Caco-2 (cell line): ENCODE results near the gene ARHGEF12. TPM values are rescaled to one million over a fixed set of nuclear protein-coding genes. Genes with fewer than 3 reads are reported as not detected.

Experiments used
- BruUV-seq: library from RNA; stranded (reverse); fragments of 400-500 nt; replicated peaks from 2 replicates; lab custom pipeline; 2021; lab: Mats Ljungman, UMichigan
- CTCF ChIA-PET: fragments of 300-600 bp; sonication (Branson Sonifier 250); formaldehyde crosslinking; loops from one replicate; lab custom pipeline; 2022; ENCODE audit warnings: antibody characterized with exemption; lab: Charles Lee
- POLR2A ChIA-PET: fragments of 300-600 bp; sonication (Branson Sonifier 250); formaldehyde crosslinking; loops from one replicate; lab custom pipeline; 2022; ENCODE audit warnings: antibody characterized with exemption; lab: Charles Lee
- DNase-seq, 2 experiments: peaks; one replicate each; pipeline versions ENCODE4 v3.0.0 to v3.0.0-alpha.2; 2020 to 2022
- H3K27me3 ChIP-seq: replicated peaks from 2 replicates; pipeline ENCODE4 v1.6.0; 2011; ENCODE audit warnings: low read length; ENCODE audit not compliant: control insufficient read depth, insufficient read depth
- H3K36me3 ChIP-seq: 2 replicates; pipeline ENCODE4 v1.5.1; 2011; ENCODE audit warnings: low read length; ENCODE audit not compliant: control insufficient read depth, insufficient read depth
- H3K4me1 ChIP-seq: fragments of 250-450 bp; sonication (Bioruptor Pico); 2 replicates; pipeline ENCODE4 v1.5.1; 2020; ENCODE audit warnings: mild to moderate bottlenecking
- H3K4me3 ChIP-seq: 2 replicates; pipeline ENCODE4 v1.5.1; 2011; ENCODE audit warnings: low read depth, mild to moderate bottlenecking, control low read depth, low read length
- H3K9me3 ChIP-seq: fragments of 250-450 bp; sonication (Bioruptor Pico); 2 replicates; pipeline ENCODE4 v1.5.1; 2020; ENCODE audit warnings: mild to moderate bottlenecking, moderate library complexity
- H3K27ac Mint-ChIP-seq: one replicate; pipeline ENCODE4 v1.8.0; 2022; ENCODE audit warnings: mixed read lengths; ENCODE audit not compliant: unreplicated experiment
- H3K27me3 Mint-ChIP-seq: one replicate; pipeline ENCODE4 v1.8.0; 2022; ENCODE audit warnings: mixed read lengths; ENCODE audit not compliant: insufficient read depth, unreplicated experiment
- H3K36me3 Mint-ChIP-seq: one replicate; pipeline ENCODE4 v1.8.0; 2022; ENCODE audit warnings: mild to moderate bottlenecking, mixed read lengths; ENCODE audit not compliant: insufficient read depth, unreplicated experiment
- H3K4me1 Mint-ChIP-seq: one replicate; pipeline ENCODE4 v1.8.0; 2022; ENCODE audit warnings: low read depth, mixed read lengths; ENCODE audit not compliant: unreplicated experiment
- H3K4me3 Mint-ChIP-seq: one replicate; pipeline ENCODE4 v1.8.0; 2022; ENCODE audit warnings: mild to moderate bottlenecking, moderate library complexity, mixed read lengths; ENCODE audit not compliant: unreplicated experiment
- H3K9me3 Mint-ChIP-seq: one replicate; pipeline ENCODE4 v1.8.0; 2022; ENCODE audit warnings: mixed read lengths; ENCODE audit not compliant: unreplicated experiment
- CTCF ChIP-seq, 2 experiments: fragments of 200-600 bp in 1 of 2; IDR thresholded peaks; 1 replicate in 1 of 2; 2 replicates in 1 of 2; pipeline versions ENCODE4 v1.5.1 to v1.8.0; 2011 to 2022; ENCODE audit warnings: antibody characterized with exemption in 1 of 2, control low read depth in 1 of 2, inconsistent platforms in 1 of 2, low read depth in 1 of 2, low read length in 1 of 2, mild to moderate bottlenecking in 1 of 2, moderate library complexity in 1 of 2; ENCODE audit not compliant: insufficient read depth in 1 of 2, severe bottlenecking in 1 of 2, unreplicated experiment in 1 of 2
- intact Hi-C: fragments of 100-400 bp; cut with micrococcal nuclease; formaldehyde crosslinking; loops from one replicate; pipeline ENCODE4 v1.10.0; 2022; ENCODE audit not compliant: unreplicated experiment
- total RNA-seq: library from RNA; stranded (reverse); gene quantifications from 2 replicates; pipeline ENCODE4 v1.2.3, GENCODE V29; 2022

Gene ARHGEF12
- total RNA-seq, 1 experiment from 2014 or later: 89.3 TPM

GRCh38 chr11:120520091-120520822 lies 184.0 kb downstream of the ARHGEF12 start:
- Mint-ChIP-seq H3K4me3 (no peak overlapping the region), H3K27me3 (no peaks in the 10 kb centered on the region), H3K27ac (no peak overlapping the region), H3K4me1 (peaks cover 43% of the 10 kb centered on the region), H3K9me3 (no peaks in the 10 kb centered on the region), H3K36me3 (no peaks in the 10 kb centered on the region)
- H3K9me3 ChIP-seq: no peaks in the 10 kb centered on the region
- peaks cover 39% of the 10 kb centered on the region for H3K4me1 ChIP-seq
- ChIA-PET CTCF (no interaction called here), POLR2A (no interaction called here)
- no peaks in the 10 kb centered on the region for H3K36me3 ChIP-seq
- no peak for DNase-seq
- no peak overlapping the region for H3K4me3 ChIP-seq
- intact Hi-C loops: no loop called here
- no TSS peak for BruUV-seq
- no peaks in the 10 kb centered on the region for H3K27me3 ChIP-seq
- TF ChIP-seq CTCF (IDR thresholded peaks at IDR 0.05; ENCODE audit: insufficient read depth in 1 of 2, low read depth in 1 of 2, low read length in 1 of 2, severe bottlenecking in 1 of 2, unreplicated experiment in 1 of 2): no peak

GRCh38 chr11:120521176-120521575 lies 185.0 kb downstream of the ARHGEF12 start:
- no peak overlapping the region for H3K4me3 Mint-ChIP-seq
- no peaks in the 10 kb centered on the region for H3K27me3 Mint-ChIP-seq
- H3K36me3 Mint-ChIP-seq: no peaks in the 10 kb centered on the region
- DNase-seq: no peak
- peaks cover 48% of the 10 kb centered on the region for H3K4me1 ChIP-seq
- intact Hi-C loops: no loop called here
- H3K36me3 ChIP-seq: no peaks in the 10 kb centered on the region
- no peak overlapping the region for H3K27ac Mint-ChIP-seq
- BruUV-seq: no TSS peak
- H3K27me3 ChIP-seq: no peaks in the 10 kb centered on the region
- POLR2A ChIA-PET: no interaction called here
- no peaks in the 10 kb centered on the region for H3K9me3 ChIP-seq
- no peaks in the 10 kb centered on the region for H3K9me3 Mint-ChIP-seq
- CTCF ChIA-PET: no interaction called here
- no peak overlapping the region for H3K4me3 ChIP-seq
- no peak for TF ChIP-seq CTCF (IDR thresholded peaks at IDR 0.05; ENCODE audit: insufficient read depth in 1 of 2, low read depth in 1 of 2, low read length in 1 of 2, severe bottlenecking in 1 of 2, unreplicated experiment in 1 of 2)
- H3K4me1 Mint-ChIP-seq: peaks cover 48% of the 10 kb centered on the region

- ChIA-PET CTCF (interaction anchor here (1.5 kb wide), 1 partner anchor 280 kb away, joined by 3 read pairs; no protein-coding TSS in a partner anchor), POLR2A (no interaction called here)
- no peak overlapping the region for H3K4me3 ChIP-seq
- DNase-seq: no peak
- peaks cover 50% of the 10 kb centered on the region for H3K4me1 ChIP-seq
- Mint-ChIP-seq H3K36me3 (no peaks in the 10 kb centered on the region), H3K9me3 (no peaks in the 10 kb centered on the region), H3K4me3 (no peak overlapping the region), H3K27me3 (no peaks in the 10 kb centered on the region), H3K27ac (no peak overlapping the region), H3K4me1 (peaks cover 46% of the 10 kb centered on the region)
- H3K27me3 ChIP-seq: no peaks in the 10 kb centered on the region
- H3K36me3 ChIP-seq: no peaks in the 10 kb centered on the region
- no peak for TF ChIP-seq CTCF (IDR thresholded peaks at IDR 0.05; ENCODE audit: insufficient read depth in 1 of 2, low read depth in 1 of 2, low read length in 1 of 2, severe bottlenecking in 1 of 2, unreplicated experiment in 1 of 2)
- BruUV-seq: no TSS peak
- no peaks in the 10 kb centered on the region for H3K9me3 ChIP-seq
- intact Hi-C loops: no loop called here
These were observed 185.8 kb downstream of the ARHGEF12 start for GRCh38 chr11:120522021-120522420.
